GM12878 (cell line): ENCODE measurements around the gene TTC9B. TPM values are rescaled to one million over a fixed set of nuclear protein-coding genes. Genes with fewer than 3 reads are reported as not detected.

Experiments
- ATAC-seq: fragments of 200-7000 bp; cut with Tn5 transposase; 3 replicates; pipeline ENCODE4 v1.9.1; 2020; ENCODE audit warnings: mild to moderate bottlenecking, moderate library complexity
- BruUV-seq: library from RNA; stranded (reverse); fragments of 400-500 nt; replicated peaks from 2 replicates; lab custom pipeline; 2021; lab: Mats Ljungman, UMichigan
- CTCF ChIA-PET: fragments of 300-600 bp; sonication (Branson Sonifier 250); formaldehyde crosslinking; extraction: SDS; loops from one replicate; lab custom pipeline; 2021; ENCODE audit warnings: inconsistent platforms; lab: Yijun Ruan, JAX
- POLR2A ChIA-PET: fragments of 350-600 bp; formaldehyde crosslinking; extraction: SDS; loops from one replicate; lab custom pipeline; 2021; ENCODE audit warnings: inconsistent platforms; lab: Charles Lee
- RAD21 ChIA-PET: fragments of 300-600 bp; sonication (Branson Sonifier 250); formaldehyde crosslinking; loops from one replicate; lab custom pipeline; 2023; ENCODE audit warnings: antibody characterized with exemption; ENCODE audit not compliant: unreplicated experiment; lab: Charles Lee
- SMC1A ChIA-PET: fragments of 300-600 bp; sonication (Branson Sonifier 250); formaldehyde crosslinking; loops from one replicate; lab custom pipeline; 2023; ENCODE audit not compliant: unreplicated experiment, uncharacterized antibody; lab: Charles Lee
- DNase-seq: peaks from one replicate; pipeline ENCODE4 v3.0.0-alpha.2; 2011; ENCODE audit warnings: low read depth, low spot score
- FAIRE-seq: peaks from 3 replicates; lab custom pipeline; 2011; peaks lifted over from hg19 to GRCh38; lab: Jason Lieb, UNC
- H2AFZ ChIP-seq: 2 replicates; pipeline ENCODE4 v1.6.0; 2011; ENCODE audit warnings: low read depth, low read length, control low read depth; ENCODE audit not compliant: control insufficient read depth
- H3K27ac ChIP-seq: 2 replicates; pipeline ENCODE4 v1.5.1; 2011; ENCODE audit warnings: control low read depth; ENCODE audit not compliant: control insufficient read depth, insufficient read depth
- H3K27me3 ChIP-seq, 2 experiments: replicated peaks in 1 of 2; 2 replicates each; pipeline versions ENCODE4 v1.6.0 to v1.6.1; 2011; ENCODE audit warnings: low read length in 1 of 2; ENCODE audit not compliant: control insufficient read depth in 2 of 2, insufficient read depth in 2 of 2
- H3K36me3 ChIP-seq, 2 experiments: 2 replicates each; pipeline ENCODE4 v1.5.1; 2011; ENCODE audit warnings: low read length in 1 of 2; ENCODE audit not compliant: control insufficient read depth in 2 of 2, insufficient read depth in 2 of 2
- H3K4me1 ChIP-seq: 2 replicates; pipeline ENCODE4 v1.6.1; 2011; ENCODE audit warnings: mild to moderate bottlenecking, low read length, moderate library complexity, mixed read lengths; ENCODE audit not compliant: control insufficient read depth, insufficient read depth
- H3K4me2 ChIP-seq: 2 replicates; pipeline ENCODE4 v1.6.0; 2011; ENCODE audit warnings: control low read depth; ENCODE audit not compliant: control insufficient read depth, insufficient read depth
- H3K4me3 ChIP-seq: fragments of 200-600 bp; sonication (generic); 2 replicates; pipeline ENCODE4 v1.5.1; 2016
- H3K79me2 ChIP-seq: 2 replicates; pipeline ENCODE4 v1.6.0; 2011; ENCODE audit warnings: low read length; ENCODE audit not compliant: control insufficient read depth, insufficient read depth
- H3K9ac ChIP-seq: 2 replicates; pipeline ENCODE4 v1.8.0; 2011; ENCODE audit warnings: low read length, control low read depth, mixed read lengths; ENCODE audit not compliant: control insufficient read depth, insufficient read depth
- H3K9me3 ChIP-seq: replicated peaks from 3 replicates; pipeline ENCODE4 v1.5.1; 2011; ENCODE audit warnings: mild to moderate bottlenecking, low read length; ENCODE audit not compliant: control insufficient read depth, insufficient read depth
- H4K20me1 ChIP-seq: 2 replicates; pipeline ENCODE4 v1.6.0; 2011; ENCODE audit not compliant: control insufficient read depth, insufficient read depth
- BHLHE40 ChIP-seq, 2 experiments: fragments of 450-650 bp in 1 of 2; IDR thresholded peaks; 2 replicates each; pipeline ENCODE4 v1.6.1; 2011 to 2017; ENCODE audit warnings: low read depth in 2 of 2, borderline replicate concordance in 1 of 2, improper control_type of control experiment in 1 of 2, low read length in 1 of 2, mild to moderate bottlenecking in 1 of 2
- STAT3 ChIP-seq: IDR thresholded peaks from 2 replicates; pipeline ENCODE4 v1.6.1; 2011; ENCODE audit warnings: low read depth, low read length, improper control_type of control experiment
- WGBS: methylation state at CpG from one replicate; pipeline ENCODE4 v1.1.6; 2016; ENCODE audit warnings: low lambda C conversion rate; ENCODE audit not compliant: insufficient replicate concordance, insufficient coverage; ENCODE audit errors: missing lambda C conversion rate; 5-methylcytosine and 5-hydroxymethylcytosine counted together
- in situ Hi-C: fragments of 300-500 bp; cut with MboI; formaldehyde crosslinking; loops from 9 replicates; pipeline ENCODE4 v1.14.3; 2018; ENCODE audit warnings: mixed read lengths
- intact Hi-C: fragments of 100-400 bp; cut with micrococcal nuclease; formaldehyde crosslinking; loops from one replicate; pipeline ENCODE4 v1.14.2; 2022; ENCODE audit not compliant: unreplicated experiment
- polyA plus RNA-seq, 11 experiments: library from polyadenylated mRNA; depleted of rRNA in 4 of 11; unstranded in 6 of 11; stranded (reverse) in 5 of 11; fragments of >200 nt; fragmentation: Nextera tagmentation in 4 of 11; fragmentation: Illumina TruSeq in 1 of 11; extraction: Ambion mirVana in 4 of 11; extraction: Trizol in 1 of 11; gene quantifications; 1 replicate in 1 of 11; 2 replicates in 10 of 11; pipeline versions ENCODE4 v1.2.1 to v1.2.3, GENCODE V29; 2011 to 2016; ENCODE audit warnings: inconsistent platforms in 2 of 11, missing spikeins in 2 of 11, low read depth in 1 of 11
- total RNA-seq, 4 experiments: library from RNA; depleted of rRNA in 3 of 4; stranded (reverse); fragments of >200 nt in 3 of 4; fragmentation: Illumina TruSeq in 1 of 4; extraction: Trizol in 1 of 4; gene quantifications; 2 replicates each; pipeline versions ENCODE4 v1.2.1 to v1.2.3, GENCODE V29; 2013 to 2021

TTC9B gene
- total and polyA plus RNA-seq, 10 of the 15 experiments (the other 5 are each of a cell fraction or from before 2014, with no cell fraction given), result 0.04 to 0.14 (median 0.10) TPM; not detected in 7

- SMC1A ChIA-PET, result no interaction called here
- CTCF ChIA-PET, result no interaction called here
Observed at GRCh38 chr19:40234429-40235237, 16.4 kb upstream of the TTC9B start.

GRCh38 chr19:40233811-40234389 is 15.7 kb upstream of the TTC9B start:
- H3K9ac ChIP-seq, result no peak overlapping the region
- in situ Hi-C loops (no loop called here), intact Hi-C loops (no loop called here)
- H3K4me3 ChIP-seq, result no peak overlapping the region
- no TSS peak for BruUV-seq
- TF ChIP-seq BHLHE40 (IDR thresholded peaks at IDR 0.05; ENCODE audit: borderline replicate concordance in 1 of 2, low read depth in 2 of 2, low read length in 1 of 2), result no peak
- no peak for ATAC-seq
- no peak overlapping the region for H3K4me2 ChIP-seq
- RAD21 ChIA-PET, result no interaction called here
- CTCF ChIA-PET, result no interaction called here
- FAIRE-seq, result no peak
- no peaks in the 10 kb centered on the region for H4K20me1 ChIP-seq
- H3K9me3 ChIP-seq, result no peaks in the 10 kb centered on the region
- no peak overlapping the region for H2AFZ ChIP-seq
- no peaks in the 10 kb centered on the region for H3K79me2 ChIP-seq
- no peaks in the 10 kb centered on the region for H3K4me1 ChIP-seq
- H3K27ac ChIP-seq, result no peak overlapping the region
- no peaks in the 10 kb centered on the region; a peak in 1 of 4 replicates for H3K27me3 ChIP-seq
- no peak for DNase-seq
- H3K36me3 ChIP-seq, result peaks cover 11 to 34% of the 10 kb centered on the region in 2 experiments; a peak in 3 of 4 replicates
- SMC1A ChIA-PET, result no interaction called here
- 89% methylated on average over 20 of the region's 20 CpGs for WGBS
- POLR2A ChIA-PET, result no interaction called here

More at GRCh38 chr19:40234429-40235237, 16.4 kb upstream of the TTC9B start:
- Histone ChIP-seq H3K79me2 (no peaks in the 10 kb centered on the region), H3K9me3 (no peaks in the 10 kb centered on the region), H3K4me3 (no peak overlapping the region), H3K27ac (no peak overlapping the region), H3K36me3 (peaks cover 15 to 37% of the 10 kb centered on the region in 2 experiments; a peak in 3 of 4 replicates), H3K9ac (no peak overlapping the region), H3K4me1 (no peaks in the 10 kb centered on the region)
- FAIRE-seq (no peak), ATAC-seq (no peak), DNase-seq (no peak)
- in situ Hi-C loops, result no loop called here
- ChIA-PET POLR2A (no interaction called here), RAD21 (no interaction called here)
- no TSS peak for BruUV-seq
- TF ChIP-seq STAT3, result no peak
- TF ChIP-seq, all 136 proteins: peak for 0
- Histone ChIP-seq H4K20me1 (no peaks in the 10 kb centered on the region), H2AFZ (no peak overlapping the region), H3K4me2 (no peak overlapping the region), H3K27me3 (no peaks in the 10 kb centered on the region)
- intact Hi-C loops, result no loop called here
- 95% methylated on average over 22 of the region's 22 CpGs for WGBS
